CD4-positive, alpha-beta memory T cell (primary cell): ENCODE measurements around the gene SIVA1. TPM values are rescaled to one million over a fixed set of nuclear protein-coding genes. Genes with fewer than 3 reads are reported as not detected.

ENCODE experiments used
- CTCF ChIA-PET: fragments of 350-600 bp; sonication (Branson Sonifier 250); formaldehyde crosslinking; loops from one replicate; lab custom pipeline; 2021; ENCODE audit warnings: inconsistent platforms; ENCODE audit not compliant: partially characterized antibody; lab: Charles Lee
- POLR2A ChIA-PET: fragments of 350-600 bp; sonication (Branson Sonifier 250); formaldehyde crosslinking; loops from one replicate; lab custom pipeline; 2021; ENCODE audit not compliant: partially characterized antibody; lab: Charles Lee
- DNase-seq, 5 donors: peaks; one replicate each; pipeline versions ENCODE4 v3.0.0 to v3.0.0-alpha.2; 2020 to 2022; ENCODE audit warnings: mixed read lengths in 1 of 5
- H3K27ac ChIP-seq: one replicate; pipeline ENCODE4 v1.7.0; 2013; ENCODE audit warnings: low read depth, low read length
- H3K27me3 ChIP-seq: 2 replicates; pipeline ENCODE4 v1.7.0; 2013; ENCODE audit warnings: mild to moderate bottlenecking, low read length, moderate library complexity; ENCODE audit not compliant: insufficient read depth
- H3K36me3 ChIP-seq: 2 replicates; pipeline ENCODE4 v1.7.0; 2013; ENCODE audit warnings: mild to moderate bottlenecking, low read length, moderate library complexity; ENCODE audit not compliant: insufficient read depth
- H3K4me1 ChIP-seq: 2 replicates; pipeline ENCODE4 v1.7.0; 2013; ENCODE audit warnings: mild to moderate bottlenecking, low read length, moderate library complexity; ENCODE audit not compliant: insufficient read depth
- H3K4me3 ChIP-seq, 2 donors: one replicate each; pipeline ENCODE4 v1.7.0; 2013; ENCODE audit warnings: low read length in 2 of 2, mild to moderate bottlenecking in 1 of 2
- H3K9me3 ChIP-seq, 2 donors: one replicate each; pipeline ENCODE4 v1.7.0; 2013; ENCODE audit warnings: low read length in 2 of 2, control low read depth in 1 of 2; ENCODE audit not compliant: control insufficient read depth in 1 of 2
- H3K27ac Mint-ChIP-seq, 7 donors: one replicate each; pipeline ENCODE4 v1.8.0; 2020 to 2021; ENCODE audit warnings: mixed read lengths in 7 of 7, mild to moderate bottlenecking in 6 of 7, inconsistent platforms in 3 of 7, moderate library complexity in 3 of 7
- H3K27me3 Mint-ChIP-seq, 2 donors: one replicate each; pipeline ENCODE4 v1.8.0; 2020 to 2021; ENCODE audit warnings: mixed read lengths in 2 of 2
- H3K36me3 Mint-ChIP-seq, 2 donors: one replicate each; pipeline ENCODE4 v1.8.0; 2020 to 2021; ENCODE audit warnings: mixed read lengths in 2 of 2, inconsistent platforms in 1 of 2, mild to moderate bottlenecking in 1 of 2
- H3K4me1 Mint-ChIP-seq, 4 donors: one replicate each; pipeline ENCODE4 v1.8.0; 2020 to 2021; ENCODE audit warnings: mixed read lengths in 4 of 4, mild to moderate bottlenecking in 1 of 4
- H3K4me3 Mint-ChIP-seq, 8 donors: one replicate each; pipeline ENCODE4 v1.8.0; 2020 to 2021; ENCODE audit warnings: mixed read lengths in 8 of 8, mild to moderate bottlenecking in 7 of 8, moderate library complexity in 6 of 8, inconsistent platforms in 3 of 8
- H3K9me3 Mint-ChIP-seq, 8 donors: one replicate each; pipeline ENCODE4 v1.8.0; 2020 to 2021; ENCODE audit warnings: mixed read lengths in 8 of 8, mild to moderate bottlenecking in 5 of 8, inconsistent platforms in 3 of 8, moderate library complexity in 1 of 8
- intact Hi-C: fragments of 100-400 bp; cut with micrococcal nuclease; formaldehyde crosslinking; loops from one replicate; pipeline ENCODE4 v1.15.1; 2023
- polyA plus RNA-seq, 2 donors: library from polyadenylated mRNA; unstranded; fragments of 300-500 nt; fragmentation: Illumina TruSeq; gene quantifications; one replicate each; pipeline ENCODE4 v1.2.3, GENCODE V29; 2021
- total RNA-seq, 2 experiments: library from RNA; stranded (reverse); gene quantifications; one replicate each; pipeline ENCODE4 v1.2.3, GENCODE V29; 2021

Gene SIVA1
- total and polyA plus RNA-seq, 4 experiments from 2014 or later, result 69.3 to 266 (median 144) TPM

- ChIA-PET POLR2A (interaction anchor here (2.6 kb wide), 1 partner anchor 8 kb away, joined by 14 read pairs; the partner anchor contains the start of gene ZBTB42), CTCF (interaction anchor here (1.8 to 3.3 kb wide), 2 partner anchors 24 to 34 kb away, joined by 4 to 9 read pairs; no protein-coding TSS in a partner anchor)
- Histone ChIP-seq H3K27me3 (no peaks in the 10 kb centered on the region), H3K27ac (no peak overlapping the region), H3K4me1 (peaks cover 50% of the 10 kb centered on the region), H3K9me3 (no peaks in the 10 kb centered on the region), H3K4me3 (no peak overlapping the region), H3K36me3 (peaks cover 6% of the 10 kb centered on the region)
- H3K27me3 Mint-ChIP-seq, result no peaks in the 10 kb centered on the region
- H3K9me3 Mint-ChIP-seq, result no peaks in the 10 kb centered on the region
- H3K36me3 Mint-ChIP-seq, result peaks cover 0 to 4% of the 10 kb centered on the region in 2 donors
- H3K27ac Mint-ChIP-seq, result peak overlapping the region in 4 of 7 donors; percentile 36 to 87 (median 76)
- intact Hi-C loops, result no loop called here
- DNase-seq, result peak in 1 of 5 donors; percentile 41
- H3K4me1 Mint-ChIP-seq, result peaks cover 16 to 49% (median 30%) of the 10 kb centered on the region in 4 donors
- H3K4me3 Mint-ChIP-seq, result peak overlapping the region in 4 of 8 donors; percentile 8 to 62 (median 32)
Observed at GRCh38 chr14:104792101-104792884, 39.3 kb downstream of the SIVA1 start.

GRCh38 chr14:104792945-104793702 lies 40.2 kb downstream of the SIVA1 start:
- H3K36me3 ChIP-seq, result peaks cover 6% of the 10 kb centered on the region
- POLR2A ChIA-PET, result interaction anchor here (1.0 to 2.6 kb wide), 2 partner anchors 8 to 38 kb away, joined by 3 to 14 read pairs; partner anchors contain the start of gene ZBTB42
- no peak overlapping the region for H3K4me3 ChIP-seq
- intact Hi-C loops, result no loop called here
- H3K4me1 ChIP-seq, result peaks cover 43% of the 10 kb centered on the region
- peak in 1 of 5 donors; percentile 22 for DNase-seq
- Mint-ChIP-seq H3K9me3 (no peaks in the 10 kb centered on the region), H3K4me3 (peak overlapping the region; percentile 50 to 92 (median 86)), H3K27me3 (no peaks in the 10 kb centered on the region), H3K36me3 (peaks cover 0 to 4% of the 10 kb centered on the region in 2 donors), H3K4me1 (peaks cover 16 to 51% (median 30%) of the 10 kb centered on the region in 4 donors), H3K27ac (peak overlapping the region in 6 of 7 donors; percentile 72 to 87 (median 82))
- H3K27ac ChIP-seq, result no peak overlapping the region
- CTCF ChIA-PET, result interaction anchor here (1.8 kb wide), 1 partner anchor 33 kb away, joined by 4 read pairs; no protein-coding TSS in a partner anchor
- no peaks in the 10 kb centered on the region for H3K27me3 ChIP-seq
- H3K9me3 ChIP-seq, result no peaks in the 10 kb centered on the region

GRCh38 chr14:104793703-104793959 lies 40.7 kb downstream of the SIVA1 start:
- Histone ChIP-seq H3K4me3 (peak overlapping the region in 1 of 2 donors; percentile 61), H3K27me3 (no peaks in the 10 kb centered on the region), H3K27ac (no peak overlapping the region), H3K4me1 (peaks cover 38% of the 10 kb centered on the region), H3K36me3 (peaks cover 6% of the 10 kb centered on the region), H3K9me3 (no peaks in the 10 kb centered on the region)
- H3K4me1 Mint-ChIP-seq, result peaks cover 16 to 56% (median 32%) of the 10 kb centered on the region in 4 donors
- intact Hi-C loops, result no loop called here
- peak overlapping the region; percentile 67 to 92 (median 88) for H3K4me3 Mint-ChIP-seq
- POLR2A ChIA-PET, result interaction anchor here (1.0 to 2.9 kb wide), 4 partner anchors 32 to 41 kb away, joined by 3 to 18 read pairs (median 6); partner anchors contain the start of gene SIVA1
- no peaks in the 10 kb centered on the region for H3K27me3 Mint-ChIP-seq
- peaks cover 0 to 4% of the 10 kb centered on the region in 2 donors for H3K36me3 Mint-ChIP-seq
- peak in 1 of 5 donors; percentile 19 for DNase-seq
- no peaks in the 10 kb centered on the region for H3K9me3 Mint-ChIP-seq
- peak overlapping the region; percentile 69 to 87 (median 82) for H3K27ac Mint-ChIP-seq
- CTCF ChIA-PET, result no interaction called here

- CTCF ChIA-PET, result no interaction called here
Observed at GRCh38 chr14:104794099-104794498, 41.2 kb downstream of the SIVA1 start.

GRCh38 chr14:104794631-104794992 lies 41.7 kb downstream of the SIVA1 start:
- H3K9me3 ChIP-seq, result no peaks in the 10 kb centered on the region
- H3K27me3 ChIP-seq, result no peaks in the 10 kb centered on the region
- Mint-ChIP-seq H3K27ac (peak overlapping the region; percentile 75 to 90 (median 86)), H3K4me3 (peak overlapping the region; percentile 82 to 92 (median 88)), H3K27me3 (no peaks in the 10 kb centered on the region), H3K9me3 (no peaks in the 10 kb centered on the region), H3K36me3 (peaks cover 0 to 2% of the 10 kb centered on the region in 2 donors), H3K4me1 (peaks cover 21 to 59% (median 40%) of the 10 kb centered on the region in 4 donors)
- peak in 1 of 5 donors; percentile 34 for DNase-seq
- ChIA-PET POLR2A (interaction anchor here (0.9 to 2.9 kb wide), 7 partner anchors 9 to 42 kb away, joined by 3 to 18 read pairs (median 4); partner anchors contain the start of gene SIVA1), CTCF (no interaction called here)
- H3K4me3 ChIP-seq, result peak overlapping the region; percentile 61
- peaks cover 38% of the 10 kb centered on the region for H3K4me1 ChIP-seq
- H3K27ac ChIP-seq, result peak overlapping the region; percentile 65
- H3K36me3 ChIP-seq, result peaks cover 6% of the 10 kb centered on the region
- intact Hi-C loops, result no loop called here

More at GRCh38 chr14:104794099-104794498, 41.2 kb downstream of the SIVA1 start:
- H3K36me3 ChIP-seq, result peaks cover 6% of the 10 kb centered on the region
- H3K4me3 ChIP-seq, result peak overlapping the region in 1 of 2 donors; percentile 61
- intact Hi-C loops, result no loop called here
- peak overlapping the region; percentile 82 to 92 (median 88) for H3K4me3 Mint-ChIP-seq
- H3K36me3 Mint-ChIP-seq, result peaks cover 0 to 4% of the 10 kb centered on the region in 2 donors
- no peaks in the 10 kb centered on the region for H3K27me3 ChIP-seq
- no peaks in the 10 kb centered on the region for H3K27me3 Mint-ChIP-seq
- POLR2A ChIA-PET, result interaction anchor here (0.9 to 2.9 kb wide), 7 partner anchors 10 to 41 kb away, joined by 3 to 18 read pairs (median 4); partner anchors contain the start of gene SIVA1
- H3K4me1 ChIP-seq, result peaks cover 38% of the 10 kb centered on the region
- peak in 1 of 5 donors; percentile 44 for DNase-seq
- no peaks in the 10 kb centered on the region for H3K9me3 Mint-ChIP-seq
- H3K9me3 ChIP-seq, result no peaks in the 10 kb centered on the region
- H3K4me1 Mint-ChIP-seq, result peaks cover 16 to 57% (median 35%) of the 10 kb centered on the region in 4 donors
- H3K27ac Mint-ChIP-seq, result peak overlapping the region; percentile 69 to 90 (median 86)
- peak overlapping the region; percentile 65 for H3K27ac ChIP-seq

- Mint-ChIP-seq H3K27me3 (no peaks in the 10 kb centered on the region), H3K36me3 (peaks cover 0 to 2% of the 10 kb centered on the region in 2 donors), H3K9me3 (no peaks in the 10 kb centered on the region), H3K27ac (peak within 1 kb of the TSS; percentile 80 to 95 (median 90)), H3K4me3 (peak within 1 kb of the TSS; percentile 82 to 92 (median 88)), H3K4me1 (peaks cover 21 to 60% (median 43%) of the 10 kb centered on the region in 4 donors)
- peak within 1 kb of the TSS; percentile 80 for H3K27ac ChIP-seq
- H3K4me3 ChIP-seq, result peak within 1 kb of the TSS; percentile 61
- peak; percentile 19 to 29 (median 26) for DNase-seq
- POLR2A ChIA-PET, result interaction anchor here (1.3 to 2.9 kb wide), 5 partner anchors 9 to 43 kb away, joined by 3 to 18 read pairs (median 5); partner anchors contain the start of gene SIVA1
- no peaks in the 10 kb centered on the region for H3K9me3 ChIP-seq
- peaks cover 38% of the 10 kb centered on the region for H3K4me1 ChIP-seq
- intact Hi-C loops, result loop anchor here (1.0 kb wide), 1 partner anchor 43 kb away; no protein-coding TSS in a partner anchor
- CTCF ChIA-PET, result no interaction called here
- H3K36me3 ChIP-seq, result peaks cover 6% of the 10 kb centered on the region
- no peaks in the 10 kb centered on the region for H3K27me3 ChIP-seq
Observed at GRCh38 chr14:104794993-104795780, 42.2 kb downstream of the SIVA1 start, which contains the start of gene AKT1. AKT1 (minus strand) TSS chr14:104795748; CDS start chr14:104792643, 3,105 bp downstream.
